ENCODE data around the gene PHKA2.
A peak's percentile ranks its signal among the peaks of the same experiment; 100 is the strongest.
"Not testable (repeated sequence)": the region's sequence is repeated elsewhere in the genome, so short reads cannot be mapped to it uniquely, and the experiment has no call there.

The PHKA2 gene, protein sequence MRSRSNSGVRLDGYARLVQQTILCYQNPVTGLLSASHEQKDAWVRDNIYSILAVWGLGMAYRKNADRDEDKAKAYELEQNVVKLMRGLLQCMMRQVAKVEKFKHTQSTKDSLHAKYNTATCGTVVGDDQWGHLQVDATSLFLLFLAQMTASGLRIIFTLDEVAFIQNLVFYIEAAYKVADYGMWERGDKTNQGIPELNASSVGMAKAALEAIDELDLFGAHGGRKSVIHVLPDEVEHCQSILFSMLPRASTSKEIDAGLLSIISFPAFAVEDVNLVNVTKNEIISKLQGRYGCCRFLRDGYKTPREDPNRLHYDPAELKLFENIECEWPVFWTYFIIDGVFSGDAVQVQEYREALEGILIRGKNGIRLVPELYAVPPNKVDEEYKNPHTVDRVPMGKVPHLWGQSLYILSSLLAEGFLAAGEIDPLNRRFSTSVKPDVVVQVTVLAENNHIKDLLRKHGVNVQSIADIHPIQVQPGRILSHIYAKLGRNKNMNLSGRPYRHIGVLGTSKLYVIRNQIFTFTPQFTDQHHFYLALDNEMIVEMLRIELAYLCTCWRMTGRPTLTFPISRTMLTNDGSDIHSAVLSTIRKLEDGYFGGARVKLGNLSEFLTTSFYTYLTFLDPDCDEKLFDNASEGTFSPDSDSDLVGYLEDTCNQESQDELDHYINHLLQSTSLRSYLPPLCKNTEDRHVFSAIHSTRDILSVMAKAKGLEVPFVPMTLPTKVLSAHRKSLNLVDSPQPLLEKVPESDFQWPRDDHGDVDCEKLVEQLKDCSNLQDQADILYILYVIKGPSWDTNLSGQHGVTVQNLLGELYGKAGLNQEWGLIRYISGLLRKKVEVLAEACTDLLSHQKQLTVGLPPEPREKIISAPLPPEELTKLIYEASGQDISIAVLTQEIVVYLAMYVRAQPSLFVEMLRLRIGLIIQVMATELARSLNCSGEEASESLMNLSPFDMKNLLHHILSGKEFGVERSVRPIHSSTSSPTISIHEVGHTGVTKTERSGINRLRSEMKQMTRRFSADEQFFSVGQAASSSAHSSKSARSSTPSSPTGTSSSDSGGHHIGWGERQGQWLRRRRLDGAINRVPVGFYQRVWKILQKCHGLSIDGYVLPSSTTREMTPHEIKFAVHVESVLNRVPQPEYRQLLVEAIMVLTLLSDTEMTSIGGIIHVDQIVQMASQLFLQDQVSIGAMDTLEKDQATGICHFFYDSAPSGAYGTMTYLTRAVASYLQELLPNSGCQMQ

DNA sequence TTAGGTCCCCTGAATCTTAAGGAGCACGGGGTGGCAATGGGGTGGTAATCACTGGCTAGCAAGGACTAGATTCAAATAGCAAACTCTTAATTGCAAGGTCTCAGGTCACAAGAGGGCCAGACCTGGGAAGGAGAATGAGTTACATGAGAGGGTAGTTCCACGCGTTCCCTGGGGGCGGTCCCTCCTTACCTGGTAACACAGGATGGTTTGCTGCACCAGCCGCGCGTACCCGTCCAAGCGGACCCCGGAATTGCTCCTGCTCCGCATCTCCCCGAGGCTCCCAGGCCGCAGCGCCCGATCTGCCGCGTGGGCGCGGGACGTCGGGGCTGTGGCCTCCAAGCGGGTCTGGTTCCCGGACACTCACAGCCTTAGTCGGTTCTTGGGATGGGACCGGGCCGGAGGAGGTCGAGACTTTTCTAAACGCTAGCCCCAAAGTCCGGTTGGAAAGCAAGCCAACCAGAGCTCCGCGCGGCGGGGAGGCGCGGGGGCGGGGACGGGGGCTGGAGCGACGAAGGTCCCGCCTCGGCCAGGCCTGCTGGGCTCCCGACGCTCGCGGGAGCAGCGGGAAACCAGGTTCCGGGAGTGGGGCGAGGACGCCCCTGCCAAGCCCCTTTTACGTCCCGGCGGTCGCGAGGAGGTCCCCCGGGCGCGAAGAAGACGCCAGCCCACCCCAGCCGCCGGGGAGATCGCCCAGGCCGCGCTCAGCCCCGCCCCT lies at the start of gene PHKA2:
PHKA2 (minus strand) TSS at position 449 of the 715 bp plus-strand sequence; CDS start at position 267, 182 bp downstream.
- peak; percentile 67 for DNase-seq (ENCODE audit: low spot score)

DNA sequence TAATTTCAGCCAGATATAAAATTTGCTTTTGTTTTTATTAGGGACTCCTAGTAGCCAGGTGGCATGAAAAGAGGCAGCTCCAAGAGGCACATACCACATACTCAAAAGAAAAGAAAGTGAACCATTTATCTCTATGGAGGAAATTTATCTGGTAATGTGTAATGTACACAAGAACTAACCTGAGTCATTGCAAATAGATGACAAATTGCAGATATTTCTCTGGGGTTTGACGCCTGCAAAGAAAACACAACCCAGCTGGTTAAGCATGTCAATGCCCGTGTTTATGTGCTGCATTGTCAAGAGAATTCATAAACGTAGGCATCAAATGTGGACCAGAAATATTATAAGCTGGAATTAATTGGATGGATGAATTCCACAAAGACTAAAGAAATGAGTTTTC lies 46.9 kb upstream of the PHKA2 start:
- DNase-seq (ENCODE audit: low spot score) = no peak

DNA sequence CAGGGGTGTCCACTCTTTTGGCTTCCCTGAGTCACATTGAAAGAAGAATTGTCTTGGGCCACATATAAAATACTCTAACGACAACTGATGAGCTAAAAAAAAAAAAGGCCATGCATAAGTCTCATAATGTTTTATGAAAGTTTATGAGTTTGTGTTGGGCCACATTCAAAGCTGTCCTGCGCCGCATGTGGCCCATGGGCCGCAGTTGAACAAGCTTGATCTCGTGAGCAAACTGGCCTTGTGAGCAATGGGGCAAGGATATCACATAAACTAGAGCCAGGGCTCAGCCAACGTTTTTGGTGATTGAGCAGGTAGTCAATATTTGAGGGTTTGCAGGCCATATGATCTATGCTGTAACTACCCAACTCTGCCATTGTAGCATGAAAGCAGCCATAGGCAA lies 44.6 kb upstream of the PHKA2 start:
- no peak for DNase-seq (ENCODE audit: low spot score)

DNA sequence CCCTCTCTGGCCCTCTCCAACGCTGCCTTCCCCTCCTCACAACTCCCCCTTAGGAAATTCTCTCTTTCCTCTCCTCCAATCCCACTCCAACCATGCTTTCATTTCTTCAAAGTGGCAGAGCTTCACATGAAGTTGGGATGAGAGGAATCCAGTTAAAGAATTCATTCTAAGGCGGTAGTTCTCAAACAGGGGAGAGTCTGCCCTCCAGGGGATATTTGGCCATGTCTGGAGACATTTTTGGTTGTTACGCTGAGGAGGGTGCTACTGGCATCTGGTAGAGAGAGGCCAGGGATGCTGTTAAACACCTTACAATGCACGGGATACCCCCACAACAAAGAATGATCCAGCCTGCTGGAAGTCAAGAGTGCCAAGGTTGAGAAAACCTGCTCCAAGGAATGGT lies 40.5 kb upstream of the PHKA2 start:
- no peak for DNase-seq (ENCODE audit: low spot score)

DNA sequence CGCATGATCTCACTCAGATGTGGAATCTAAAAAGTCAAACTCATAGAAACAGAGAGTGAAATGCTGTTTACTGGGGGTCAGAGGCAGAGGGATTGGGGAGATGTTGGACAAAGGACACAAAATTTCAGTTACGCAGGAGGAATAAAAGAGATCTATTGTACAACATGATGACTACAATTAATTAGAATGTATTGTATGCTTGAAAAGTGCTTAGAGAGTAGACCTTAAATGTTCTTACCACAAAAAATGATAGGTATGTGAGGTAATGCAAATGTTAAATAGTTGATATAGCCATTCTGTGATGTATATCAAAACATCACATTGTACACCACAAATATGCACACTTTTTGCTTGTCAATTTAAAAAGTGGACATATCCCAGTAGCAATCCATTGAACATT lies 36.1 kb upstream of the PHKA2 start:
- DNase-seq (ENCODE audit: low spot score) = no peak

DNA sequence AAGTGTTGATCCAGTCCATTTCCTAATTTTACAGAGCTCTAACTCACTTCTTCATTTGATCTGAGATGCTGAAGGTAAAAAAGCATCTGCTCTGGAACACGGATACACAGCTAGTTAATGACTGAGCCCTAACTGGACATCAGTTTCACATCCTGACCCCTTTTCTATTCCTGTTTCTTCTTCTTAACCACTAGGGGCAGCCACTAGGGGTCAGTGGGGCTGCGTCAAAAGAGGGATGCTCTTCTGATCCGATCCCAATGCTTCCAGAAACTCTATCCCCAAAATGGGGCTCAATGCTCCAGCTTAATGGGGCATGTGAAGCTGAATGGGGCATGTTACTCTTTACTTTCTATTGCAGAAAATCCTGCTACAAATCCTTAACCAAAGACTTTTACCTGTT lies 33.4 kb upstream of the PHKA2 start:
- DNase-seq (ENCODE audit: low spot score) = peak; percentile 49

DNA sequence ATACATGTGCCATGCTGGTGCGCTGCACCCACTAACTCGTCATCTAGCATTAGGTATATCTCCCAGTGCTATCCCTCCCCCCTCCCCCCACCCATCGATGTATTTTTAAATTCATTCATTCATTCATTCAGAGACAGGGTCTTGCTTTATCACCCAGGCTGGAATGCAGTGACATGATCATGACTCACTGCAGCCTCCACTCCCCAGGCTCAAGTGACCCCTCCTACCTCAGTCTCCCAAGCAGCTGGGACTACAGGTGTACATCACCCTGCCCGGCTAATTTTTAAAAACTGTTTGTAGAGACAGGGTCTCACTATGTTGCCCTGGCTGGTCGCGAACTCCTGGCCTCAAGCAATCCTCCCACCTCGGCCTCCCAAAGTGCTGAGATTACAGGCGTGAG lies 32.7 kb upstream of the PHKA2 start:
- not testable (repeated sequence) for DNase-seq (ENCODE audit: low spot score)

DNA sequence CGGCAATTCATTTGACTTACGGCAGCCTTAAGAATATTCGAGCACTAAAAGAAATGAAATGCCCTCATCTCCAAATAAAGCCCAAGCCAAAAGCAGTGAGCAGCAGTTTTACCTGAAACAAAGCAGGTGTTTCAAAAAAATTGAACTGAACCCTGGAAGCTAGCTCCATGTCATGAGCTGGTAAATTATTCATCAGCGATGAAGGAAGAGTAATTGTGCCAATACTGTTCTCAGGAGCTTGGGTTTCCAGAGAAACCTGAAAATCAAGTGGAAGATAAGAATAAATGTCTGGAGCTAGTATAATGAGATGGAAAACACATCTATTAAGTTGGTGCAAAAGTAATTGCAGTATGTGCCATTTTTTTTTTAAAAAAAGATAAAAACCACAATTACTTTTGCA lies 24.0 kb upstream of the PHKA2 start:
- no peak for DNase-seq (ENCODE audit: low spot score)

DNA sequence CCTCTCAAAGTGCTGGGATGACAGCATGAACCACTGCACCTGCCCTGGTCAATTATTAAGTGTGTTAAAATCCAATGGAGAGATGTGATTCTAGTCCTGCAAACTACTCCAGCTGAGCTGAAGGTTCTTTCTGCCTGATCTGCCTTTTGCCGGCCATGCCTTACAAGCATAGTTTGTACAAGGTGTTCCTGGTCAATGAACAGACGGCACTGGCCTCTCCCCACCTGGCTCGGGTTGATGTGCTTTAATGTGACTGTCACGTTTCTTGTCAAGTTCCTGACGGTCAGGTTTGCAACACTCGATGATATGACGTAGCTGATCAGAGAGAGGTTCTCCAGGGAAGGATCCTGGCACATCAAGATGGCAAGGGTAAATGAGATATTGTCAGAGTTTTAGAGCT lies 23.1 kb upstream of the PHKA2 start:
- no peak for DNase-seq (ENCODE audit: low spot score)

DNA sequence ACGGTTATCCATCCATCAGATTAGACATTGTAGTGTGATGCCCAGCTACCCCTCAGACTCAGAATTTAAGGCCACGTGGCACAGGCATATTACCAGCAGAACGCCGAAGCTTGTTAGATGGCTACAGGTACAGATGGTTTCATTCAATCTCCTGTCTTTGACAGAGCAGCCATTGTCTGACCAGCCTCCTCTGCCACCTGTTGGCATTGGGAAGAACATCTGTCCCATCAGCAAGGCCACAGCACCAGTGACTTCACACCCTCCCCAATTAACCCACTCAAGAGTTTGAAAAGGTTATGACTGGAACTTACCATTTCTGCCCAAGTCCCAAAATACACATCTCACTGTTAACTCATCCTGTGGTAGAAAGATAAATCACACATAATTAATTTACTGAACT lies 22.0 kb upstream of the PHKA2 start:
- no peak for DNase-seq (ENCODE audit: low spot score)

DNA sequence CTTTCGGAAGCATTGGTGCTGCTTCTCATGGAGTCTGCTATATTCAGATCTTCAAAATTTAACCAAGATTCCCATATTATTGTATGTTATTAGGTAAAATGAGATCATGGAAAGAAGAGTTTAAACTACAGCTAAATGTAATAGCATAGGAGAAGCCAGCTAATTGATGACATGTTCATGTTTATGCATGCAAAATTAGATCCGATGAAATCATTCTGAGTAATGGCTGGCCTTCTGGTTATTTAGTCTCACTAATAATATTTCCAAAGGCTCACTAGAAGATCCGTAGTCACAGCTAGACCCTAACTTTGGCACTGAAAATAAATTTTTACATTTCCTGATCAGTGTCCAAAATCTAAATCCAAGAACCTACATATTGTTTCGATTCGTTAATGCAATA lies 19.8 kb upstream of the PHKA2 start:
- no peak for DNase-seq (ENCODE audit: low spot score)

DNA sequence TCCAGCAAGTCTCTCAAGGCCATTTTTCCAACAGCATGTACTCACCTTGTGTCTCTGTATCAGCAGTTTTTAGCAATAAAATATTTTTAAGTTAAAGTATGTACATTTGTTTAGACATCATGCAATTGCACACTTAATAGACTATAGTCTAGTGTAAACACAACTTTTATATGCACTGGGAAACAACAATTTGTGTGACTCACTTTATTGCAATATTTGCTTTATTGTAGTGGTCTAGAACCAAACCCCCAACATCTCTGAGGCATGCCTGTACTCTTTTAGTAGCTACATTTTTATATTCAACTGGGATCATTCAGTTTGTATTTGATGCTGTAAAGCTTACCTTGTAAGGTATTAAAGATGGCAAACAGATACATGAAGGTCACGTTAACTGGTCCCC lies 14.7 kb upstream of the PHKA2 start:
- no peak for DNase-seq (ENCODE audit: low spot score)

DNA sequence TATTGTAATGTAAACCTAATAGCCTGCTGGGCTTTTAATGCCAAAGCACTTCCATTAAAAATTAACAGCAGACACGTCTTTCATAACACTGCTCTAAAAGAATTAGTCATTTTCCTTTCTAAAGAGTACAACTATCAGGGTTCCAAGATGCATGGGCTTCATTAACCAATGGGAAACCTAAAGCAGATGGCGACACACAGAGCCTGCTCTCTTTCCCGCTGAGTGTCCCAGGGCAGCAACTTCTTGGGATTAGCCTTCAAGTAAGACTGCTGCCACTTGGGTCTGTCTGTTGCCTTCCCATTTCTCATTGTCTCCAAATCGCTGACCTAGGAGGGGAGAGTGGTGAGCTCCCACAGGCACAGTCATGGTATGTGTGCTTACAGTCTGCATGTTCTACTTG lies 14.0 kb upstream of the PHKA2 start:
- peak; percentile 22 for DNase-seq (ENCODE audit: low spot score)

DNA sequence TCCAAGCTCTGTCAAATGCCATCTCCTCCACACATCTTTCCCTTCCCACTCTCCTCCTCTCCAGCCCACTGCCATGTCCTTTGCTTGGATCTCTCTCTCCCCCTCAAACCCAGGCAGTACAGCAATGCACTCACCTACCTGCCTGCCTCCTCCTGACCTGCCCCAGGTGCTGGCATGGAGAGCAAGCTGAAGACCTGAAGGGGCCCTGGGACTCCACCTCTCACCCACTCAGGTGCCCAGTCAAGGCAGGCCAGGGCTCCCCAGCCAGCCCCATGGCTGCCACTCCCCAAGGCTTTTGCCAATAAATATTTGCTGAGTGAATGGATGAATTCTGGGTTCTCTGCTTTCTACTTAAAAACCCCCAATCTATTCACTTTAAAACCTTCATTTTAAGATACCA lies 12.6 kb upstream of the PHKA2 start:
- DNase-seq (ENCODE audit: low spot score) = no peak

DNA sequence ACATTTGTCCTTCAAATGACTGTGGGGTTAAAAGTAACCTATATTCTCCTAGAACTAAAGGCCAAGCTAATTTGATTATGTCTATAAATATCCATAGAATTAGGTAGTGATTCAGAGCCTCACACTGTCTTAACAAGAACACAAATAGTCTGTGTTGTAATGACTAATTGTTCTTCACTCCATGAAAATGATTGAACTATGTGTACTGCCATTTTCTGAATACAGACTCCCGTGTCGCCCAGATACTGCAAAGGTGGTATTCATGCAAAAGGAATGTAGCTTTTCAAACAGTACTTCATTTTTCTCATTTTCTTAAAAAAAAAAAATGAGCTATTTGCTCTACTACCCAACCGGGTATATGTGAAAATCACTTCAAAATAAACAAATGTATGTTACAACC lies 11.3 kb upstream of the PHKA2 start:
- DNase-seq (ENCODE audit: low spot score) = no peak

DNA sequence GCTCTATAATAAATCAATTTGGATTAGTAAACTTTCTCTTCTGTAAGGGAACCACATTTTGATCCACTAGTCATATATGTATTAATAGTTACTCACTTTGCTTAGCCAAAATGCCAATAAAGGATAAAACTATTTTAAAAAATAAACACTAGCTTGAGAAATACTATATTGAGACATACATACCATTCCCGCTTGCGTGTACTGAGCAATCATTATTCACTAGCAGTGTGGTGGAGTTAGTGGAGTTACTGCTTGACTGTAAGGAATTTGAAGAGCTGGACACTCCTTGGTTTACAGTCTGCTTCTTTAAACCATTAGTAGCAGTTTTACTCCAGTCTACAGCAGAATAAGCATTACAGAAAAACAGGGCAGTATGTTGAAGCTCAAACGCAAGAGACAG lies 10.8 kb upstream of the PHKA2 start:
- DNase-seq (ENCODE audit: low spot score) = no peak

DNA sequence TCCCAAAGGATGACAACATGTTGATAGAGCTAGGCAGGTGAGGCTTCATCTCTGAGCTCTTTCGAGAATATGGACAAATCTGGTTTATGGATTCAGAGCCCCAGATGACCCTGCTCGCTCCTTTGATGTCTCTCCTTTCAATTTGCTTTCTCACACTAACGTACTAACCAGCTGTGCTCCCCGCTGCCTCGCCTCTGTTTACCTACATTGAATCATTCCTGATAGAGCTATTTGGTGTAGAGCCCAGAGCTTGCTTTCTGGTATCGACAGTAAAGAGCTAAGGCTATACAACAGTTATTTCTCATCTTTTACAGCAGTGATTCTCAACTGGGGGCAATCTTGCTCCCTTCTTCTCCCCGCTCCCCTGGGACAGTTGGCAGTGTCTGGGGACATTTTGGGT lies 8.9 kb upstream of the PHKA2 start:
- DNase-seq (ENCODE audit: low spot score) = no peak

DNA sequence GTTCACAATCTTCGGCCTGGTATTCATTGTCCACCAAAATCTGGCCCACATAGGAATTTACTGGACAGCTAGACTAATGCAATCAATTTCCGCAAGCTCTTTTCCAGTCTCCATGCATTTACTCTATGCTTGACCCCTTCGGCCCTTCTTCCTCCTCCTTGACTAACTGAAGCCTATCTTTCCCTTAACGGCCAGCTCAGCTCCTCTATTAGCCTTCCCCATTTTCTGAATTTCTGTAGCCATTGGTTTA lies 1.2 kb upstream of the PHKA2 start:
- DNase-seq (ENCODE audit: low spot score) = no peak

DNA sequence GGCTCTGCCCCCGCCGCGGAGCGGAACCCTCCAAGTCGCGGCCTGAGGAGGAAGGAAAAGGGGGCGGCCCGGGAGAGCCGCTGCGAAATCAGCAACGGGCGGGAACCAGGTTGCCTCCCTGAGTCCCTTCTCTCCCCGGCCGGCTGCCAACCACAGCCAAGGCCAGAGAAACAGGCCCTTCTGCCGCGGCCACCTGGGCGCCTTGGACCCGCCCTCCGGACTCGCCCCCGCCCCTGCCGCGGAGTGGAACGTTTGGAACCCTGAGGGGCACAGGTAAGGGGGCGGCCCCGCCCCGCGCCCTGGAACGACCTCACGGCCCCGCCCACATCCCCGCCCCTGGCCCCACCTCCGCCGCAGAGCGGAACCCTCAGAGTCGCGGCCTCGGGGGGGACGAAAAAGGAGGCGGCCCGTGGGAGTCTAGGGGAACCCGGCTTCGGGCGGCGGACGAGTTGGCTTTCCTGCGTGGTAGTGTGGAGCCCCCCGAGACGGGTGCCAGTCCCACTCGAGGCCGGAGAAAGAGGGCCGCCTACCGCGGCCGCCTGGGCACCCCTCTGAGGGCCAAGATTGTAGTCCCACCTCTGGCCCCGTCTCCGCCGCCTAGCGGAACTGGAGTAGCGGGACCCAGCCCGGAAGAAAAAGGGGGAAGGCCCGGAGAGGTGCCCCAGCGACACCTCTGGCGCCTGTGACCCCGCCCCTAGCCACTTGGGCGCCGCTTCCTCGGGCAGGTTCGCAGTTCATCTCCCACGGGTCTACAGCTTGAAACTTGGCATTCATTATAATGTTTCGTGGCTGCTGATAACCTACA lies 669 bp upstream of the PHKA2 start:
- peak; percentile 83 for DNase-seq (ENCODE audit: low spot score)

DNA sequence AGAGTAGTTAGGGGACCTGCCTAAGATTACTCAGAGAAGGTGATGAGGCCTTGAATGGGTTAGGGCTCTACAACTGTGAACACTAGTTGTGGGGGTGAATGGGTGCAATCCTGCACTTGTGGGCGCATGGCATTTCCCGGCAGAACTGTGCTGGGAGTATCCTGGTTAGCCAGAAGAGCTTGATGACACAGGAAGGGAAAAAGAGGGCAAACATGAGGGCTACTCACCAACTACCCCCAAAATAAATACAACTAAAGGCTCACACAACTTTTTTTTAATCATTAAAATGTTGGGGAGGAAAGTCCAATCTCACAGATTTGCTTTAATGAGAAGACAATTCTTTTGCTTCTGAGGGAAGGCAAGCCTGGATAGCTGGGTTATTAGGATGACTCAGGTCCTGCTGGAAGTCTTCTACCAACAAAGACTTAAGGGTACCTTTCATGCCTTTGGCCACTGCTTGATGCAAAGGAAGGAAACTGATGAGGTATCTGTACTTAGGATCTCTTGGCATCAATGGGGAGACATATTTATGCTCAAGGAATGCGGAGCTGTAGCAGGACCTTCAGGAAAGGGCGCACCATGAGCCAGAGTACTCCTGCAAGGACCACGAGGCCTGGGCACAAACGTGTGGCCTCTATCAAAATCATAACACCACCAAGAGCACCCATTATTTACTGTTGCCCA lies 2.6 kb downstream of the PHKA2 start:
- DNase-seq (ENCODE audit: low spot score) = no peak

DNA sequence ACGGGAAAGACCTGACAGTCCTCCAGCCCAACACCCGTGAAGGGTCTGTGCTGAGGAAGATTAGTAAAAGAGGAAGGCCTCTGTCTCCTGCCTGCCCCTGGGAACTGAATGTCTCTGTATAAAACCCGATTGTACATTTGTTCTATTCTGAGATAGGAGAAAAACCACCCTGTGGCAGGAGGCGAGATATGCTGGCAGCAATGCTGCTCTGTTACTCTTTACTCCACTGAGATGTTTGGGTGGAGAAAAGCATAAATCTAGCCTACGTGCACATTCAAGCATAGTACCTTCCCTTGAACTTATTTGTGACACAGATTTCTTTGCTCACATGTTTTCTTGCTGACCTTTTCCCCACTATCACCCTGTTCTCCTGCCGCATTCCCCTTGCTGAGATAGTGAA lies 3.7 kb downstream of the PHKA2 start:
- not testable (repeated sequence) for DNase-seq (ENCODE audit: low spot score)

Measured in iPS-NIHi11 (cell line).